BE2C (cell line): ENCODE measurements around the gene KIF6.
"Not testable (repeated sequence)": the region's sequence is repeated elsewhere in the genome, so short reads cannot be mapped to it uniquely, and the experiment has no call there.

Experiments used
- DNase-seq: peaks from one replicate; pipeline ENCODE4 v3.0.0-alpha.2; 2020
- H3K27me3 ChIP-seq: fragments of 250-450 bp; sonication (Bioruptor Pico); 2 replicates; pipeline ENCODE4 v1.5.1; 2020; ENCODE audit warnings: mild to moderate bottlenecking
- H3K36me3 ChIP-seq: fragments of 250-450 bp; sonication (Bioruptor Pico); 2 replicates; pipeline ENCODE4 v1.5.1; 2020; ENCODE audit warnings: mild to moderate bottlenecking
- H3K4me1 ChIP-seq: fragments of 250-450 bp; sonication (Bioruptor Pico); 2 replicates; pipeline ENCODE4 v1.5.1; 2020
- H3K4me3 ChIP-seq: 2 replicates; pipeline ENCODE4 v1.5.1; 2011; ENCODE audit warnings: low read depth, low read length
- H3K9me3 ChIP-seq: fragments of 250-450 bp; sonication (Bioruptor Pico); 2 replicates; pipeline ENCODE4 v1.5.1; 2020
- CTCF ChIP-seq: IDR thresholded peaks from 2 replicates; pipeline ENCODE4 v1.5.1; 2012; ENCODE audit warnings: mild to moderate bottlenecking, low read depth, low read length

Gene KIF6

DNA sequence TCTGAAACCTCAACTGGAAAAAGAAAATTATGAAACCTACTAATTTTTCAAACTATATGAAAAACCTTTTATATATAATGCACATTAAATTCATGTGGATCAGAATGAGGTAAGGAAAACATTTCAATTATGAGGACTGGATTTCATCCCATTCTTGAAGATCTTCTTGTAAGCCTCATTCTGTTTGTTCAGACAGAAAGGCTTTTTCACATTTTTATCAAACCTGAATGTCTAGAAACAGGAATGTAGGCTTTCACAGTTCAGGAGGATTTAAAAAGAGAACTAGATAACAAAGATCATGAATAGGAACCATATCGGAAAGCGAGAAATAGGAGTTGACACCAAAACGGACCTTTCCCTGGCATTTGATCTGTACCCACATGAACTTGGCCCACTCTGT lies 210.2 kb downstream of the KIF6 start:
- Histone ChIP-seq H3K9me3 (no peaks in the 10 kb centered on the region), H3K4me3 (no peak overlapping the region), H3K36me3 (no peaks in the 10 kb centered on the region), H3K27me3 (peaks cover 10% of the 10 kb centered on the region), H3K4me1 (no peaks in the 10 kb centered on the region)
- no peak for TF ChIP-seq CTCF
- DNase-seq = no peak

- not testable (repeated sequence) for DNase-seq, H3K9me3 ChIP-seq, H3K4me1 ChIP-seq, H3K27me3 ChIP-seq, H3K36me3 ChIP-seq, H3K4me3 ChIP-seq
Observed at GRCh38 chr6:39509831-39510230, 215.4 kb downstream of the KIF6 start.

DNA sequence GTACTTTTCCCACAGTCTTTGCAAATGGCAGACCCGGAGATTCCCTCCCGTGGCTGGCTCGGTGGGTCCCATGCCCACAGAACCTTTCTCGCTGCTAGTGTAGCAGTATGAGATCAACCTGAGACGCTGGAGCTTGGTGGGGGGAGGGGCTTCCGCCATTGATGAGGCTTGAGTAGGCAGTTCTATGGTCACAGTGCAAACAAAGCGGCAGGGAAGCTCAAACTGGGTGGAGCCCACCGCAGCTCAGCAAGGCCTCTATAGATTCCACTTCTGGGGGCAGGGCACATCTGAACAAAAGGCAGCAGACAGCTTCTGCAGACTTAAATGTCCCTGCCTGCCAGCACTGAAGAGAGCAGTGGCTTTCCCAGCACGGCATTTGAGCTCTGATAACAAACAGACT lies 216.7 kb downstream of the KIF6 start:
- TF ChIP-seq CTCF = no peak
- Histone ChIP-seq H3K27me3 (no peaks in the 10 kb centered on the region), H3K4me1 (no peaks in the 10 kb centered on the region), H3K4me3 (no peak overlapping the region), H3K9me3 (no peaks in the 10 kb centered on the region), H3K36me3 (no peaks in the 10 kb centered on the region)
- DNase-seq = no peak

DNA sequence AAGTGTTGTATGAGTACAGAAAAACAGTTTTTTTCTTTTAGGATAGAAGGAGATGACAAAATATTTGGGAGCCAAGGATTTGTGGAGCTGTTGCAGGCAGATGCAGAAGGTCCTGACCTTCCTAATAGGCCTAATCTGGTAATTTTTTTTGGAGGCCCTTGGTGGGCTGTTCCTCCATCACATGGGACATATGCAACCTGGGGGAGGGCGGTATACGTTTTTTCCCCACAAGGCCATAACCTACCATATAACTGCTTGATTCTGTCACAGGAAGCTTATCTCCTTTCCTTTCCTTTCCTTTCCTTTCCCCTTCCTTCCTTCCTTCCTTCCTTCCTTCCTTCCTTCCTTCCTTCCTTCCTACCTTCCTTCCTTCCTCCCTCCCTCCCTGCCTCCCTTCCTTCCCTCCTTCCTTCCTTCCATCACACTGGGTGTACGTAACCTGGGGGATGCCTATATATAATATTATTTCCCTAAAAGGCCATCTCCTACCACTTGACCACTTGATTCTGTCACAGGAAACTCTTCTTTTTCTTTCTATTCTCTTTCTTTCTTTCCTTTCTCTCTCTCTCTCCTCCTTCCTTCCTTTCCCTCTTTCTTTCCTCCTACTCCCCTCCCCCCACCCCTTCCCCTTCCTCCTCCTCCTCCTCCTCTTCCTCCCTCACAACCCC lies 217.7 kb downstream of the KIF6 start:
- Histone ChIP-seq H3K4me1 (no peaks in the 10 kb centered on the region), H3K36me3 (no peaks in the 10 kb centered on the region), H3K9me3 (no peaks in the 10 kb centered on the region), H3K27me3 (no peaks in the 10 kb centered on the region), H3K4me3 (no peak overlapping the region)
- DNase-seq = no peak
- TF ChIP-seq CTCF = no peak

- DNase-seq, H3K9me3 ChIP-seq, H3K4me3 ChIP-seq, H3K36me3 ChIP-seq, H3K4me1 ChIP-seq, H3K27me3 ChIP-seq: not testable (repeated sequence)
Observed at GRCh38 chr6:39502362-39502955, 222.7 kb downstream of the KIF6 start.

- no peaks in the 10 kb centered on the region for H3K36me3 ChIP-seq
- no peaks in the 10 kb centered on the region for H3K9me3 ChIP-seq
- no peak for DNase-seq
- H3K27me3 ChIP-seq = no peaks in the 10 kb centered on the region; the same call in 1 of the 2 replicates
- no peak for TF ChIP-seq CTCF
- H3K4me3 ChIP-seq = no peak overlapping the region
- no peaks in the 10 kb centered on the region for H3K4me1 ChIP-seq
Observed at GRCh38 chr6:39499053-39499452, 226.2 kb downstream of the KIF6 start.

DNA sequence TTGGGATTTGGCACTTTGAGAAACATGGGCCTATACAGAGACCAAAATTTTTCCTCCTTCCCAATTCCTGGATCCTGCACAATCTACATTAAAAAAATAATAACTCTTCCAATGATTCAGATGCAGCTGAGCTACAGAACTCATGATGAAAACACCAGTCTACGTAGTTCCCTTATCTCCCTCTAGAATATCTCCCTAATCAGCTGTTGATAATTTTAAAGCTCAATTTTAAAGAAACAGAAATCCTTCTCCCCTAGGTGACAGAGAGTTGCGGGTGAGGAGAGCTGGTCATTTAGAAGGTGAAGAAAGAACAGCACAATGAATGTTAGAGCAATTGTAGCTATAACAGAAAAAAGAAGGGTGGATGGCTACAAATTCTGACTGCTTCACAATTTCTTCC lies 227.1 kb downstream of the KIF6 start:
- TF ChIP-seq CTCF = no peak
- Histone ChIP-seq H3K4me3 (no peak overlapping the region), H3K9me3 (no peaks in the 10 kb centered on the region), H3K36me3 (no peaks in the 10 kb centered on the region), H3K4me1 (no peaks in the 10 kb centered on the region), H3K27me3 (no peaks in the 10 kb centered on the region; the same call in none of the 2 replicates)
- DNase-seq = no peak
